Neutrophil (primary cell): ENCODE measurements around the gene RGS12.

Source experiments
- H3K27ac ChIP-seq: fragments of 200-600 bp; sonication (generic); 2 replicates; pipeline ENCODE4 v1.5.1; 2016; ENCODE audit warnings: mild to moderate bottlenecking, moderate library complexity
- H3K27me3 ChIP-seq: fragments of 200-600 bp; sonication (generic); 2 replicates; pipeline ENCODE4 v1.6.0; 2016; ENCODE audit warnings: mild to moderate bottlenecking
- H3K36me3 ChIP-seq: fragments of 200-600 bp; sonication (generic); 2 replicates; pipeline ENCODE4 v1.5.1; 2017
- H3K4me1 ChIP-seq, 2 experiments: fragments of 200-600 bp in 1 of 2; sonication (generic) in 1 of 2; 1 replicate in 1 of 2; 2 replicates in 1 of 2; pipeline versions ENCODE4 v1.5.1 to v1.6.1; 2013 to 2016; ENCODE audit warnings: low read depth in 1 of 2, low read length in 1 of 2, mild to moderate bottlenecking in 1 of 2, moderate library complexity in 1 of 2; ENCODE audit not compliant: control insufficient read depth in 1 of 2, insufficient read depth in 1 of 2
- H3K4me3 ChIP-seq, 2 experiments: fragments of 200-600 bp in 1 of 2; sonication (generic) in 1 of 2; 1 replicate in 1 of 2; 2 replicates in 1 of 2; pipeline ENCODE4 v1.5.1; 2013 to 2016; ENCODE audit warnings: low read depth in 1 of 2, low read length in 1 of 2, mild to moderate bottlenecking in 1 of 2, moderate library complexity in 1 of 2
- H3K9me3 ChIP-seq: fragments of 200-600 bp; sonication (generic); 2 replicates; pipeline ENCODE4 v1.5.1; 2016
- CTCF ChIP-seq: fragments of 200-600 bp; sonication (generic); IDR thresholded peaks from 2 replicates; pipeline ENCODE4 v1.5.1; 2016; ENCODE audit warnings: antibody characterized with exemption

RGS12 gene

DNA sequence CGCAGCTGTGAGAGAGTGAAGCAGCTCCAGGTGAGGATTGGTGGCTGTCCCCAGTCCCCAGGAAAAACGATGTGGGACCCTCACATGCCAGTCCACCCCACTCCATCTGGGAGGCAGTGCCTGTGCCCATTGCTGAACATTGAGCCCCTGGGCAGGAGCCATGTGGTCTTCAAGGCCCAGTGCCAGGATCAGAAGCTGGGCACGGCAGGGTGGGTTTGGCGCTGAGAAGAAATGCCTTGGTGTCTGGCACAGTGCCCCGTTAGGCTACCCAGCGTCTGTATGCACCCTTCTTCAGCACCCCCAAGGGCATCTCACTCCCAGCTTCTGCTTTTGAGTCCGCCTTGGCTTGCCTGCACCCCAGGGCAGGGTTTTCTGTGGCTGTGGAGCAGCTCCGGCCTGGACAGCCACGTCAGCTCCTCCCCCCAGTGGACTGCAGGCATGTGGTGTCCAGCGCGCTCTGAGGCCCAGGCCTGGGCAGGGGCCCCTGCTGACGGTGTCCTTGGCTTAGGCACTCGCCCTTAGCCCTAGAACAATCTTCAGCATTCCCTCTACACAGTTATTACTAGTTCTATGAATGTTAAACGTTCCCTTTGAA lies 28.6 kb downstream of the RGS12 start:
- Histone ChIP-seq H3K9me3 (no peaks in the 10 kb centered on the region), H3K27me3 (no peaks in the 10 kb centered on the region), H3K27ac (no peak overlapping the region), H3K36me3 (no peaks in the 10 kb centered on the region), H3K4me1 (no peaks in the 10 kb centered on the region), H3K4me3 (no peak overlapping the region)
- no peak for TF ChIP-seq CTCF

- Histone ChIP-seq H3K36me3 (no peaks in the 10 kb centered on the region), H3K4me1 (no peaks in the 10 kb centered on the region), H3K9me3 (no peaks in the 10 kb centered on the region), H3K4me3 (no peak overlapping the region), H3K27me3 (no peaks in the 10 kb centered on the region), H3K27ac (no peak overlapping the region)
- no peak for TF ChIP-seq CTCF
Measured at GRCh38 chr4:3322059-3322550, 29.3 kb downstream of the RGS12 start.

- no peak overlapping the region for H3K27ac ChIP-seq
- no peak overlapping the region for H3K4me3 ChIP-seq
- H3K27me3 ChIP-seq, result no peaks in the 10 kb centered on the region
Measured at GRCh38 chr4:3323071-3323481, 30.3 kb downstream of the RGS12 start.

GRCh38 chr4:3324093-3324815 lies 31.4 kb downstream of the RGS12 start:
- TF ChIP-seq CTCF, result no peak
- Histone ChIP-seq H3K4me1 (no peaks in the 10 kb centered on the region), H3K36me3 (no peaks in the 10 kb centered on the region), H3K9me3 (no peaks in the 10 kb centered on the region), H3K27me3 (no peaks in the 10 kb centered on the region), H3K4me3 (no peak overlapping the region), H3K27ac (no peak overlapping the region)

More at GRCh38 chr4:3323071-3323481, 30.3 kb downstream of the RGS12 start:
- no peaks in the 10 kb centered on the region for H3K9me3 ChIP-seq
- H3K36me3 ChIP-seq, result no peaks in the 10 kb centered on the region
- TF ChIP-seq CTCF, result no peak
- H3K4me1 ChIP-seq, result no peaks in the 10 kb centered on the region

DNA sequence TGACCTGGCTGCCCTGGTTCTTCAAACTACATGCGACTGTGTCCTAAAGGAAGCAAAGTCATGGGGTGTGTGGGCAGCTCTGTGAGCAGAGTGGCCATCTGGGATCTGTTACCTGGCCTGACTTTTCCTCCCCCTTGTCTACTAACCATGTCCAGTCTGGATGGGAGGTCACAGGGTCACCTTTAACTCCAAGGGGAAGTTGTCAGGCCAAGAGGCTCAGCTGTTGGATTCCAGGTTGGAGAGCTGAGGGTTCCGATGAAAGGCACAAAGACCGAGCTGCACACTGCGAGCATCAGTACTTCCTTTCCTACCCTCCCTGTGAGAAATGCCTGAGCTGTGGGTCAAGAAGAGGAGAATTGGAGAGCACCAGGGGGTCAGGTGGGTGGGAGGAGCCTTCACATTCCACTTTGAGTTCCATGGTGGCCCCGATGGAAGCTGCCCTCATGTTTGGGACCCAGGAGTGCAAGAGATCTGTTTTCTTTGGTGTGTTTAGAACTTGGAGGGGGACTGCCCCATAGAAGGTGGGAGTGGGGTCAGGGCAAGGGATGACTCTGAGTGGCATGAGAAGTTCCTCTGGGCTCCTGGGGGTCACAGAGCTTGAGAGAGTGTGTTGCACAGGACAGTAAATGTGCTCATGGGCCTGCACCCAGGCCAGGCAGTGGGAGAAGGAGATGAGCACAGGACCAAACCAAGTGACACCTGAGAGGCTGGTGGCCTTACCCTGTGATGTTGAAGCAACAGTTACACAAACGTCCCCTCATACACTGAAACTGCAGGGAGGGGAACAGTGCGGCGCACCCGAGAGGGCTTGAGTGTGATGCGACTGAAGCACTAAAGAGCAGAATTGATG lies 36.2 kb downstream of the RGS12 start:
- Histone ChIP-seq H3K27me3 (no peaks in the 10 kb centered on the region), H3K9me3 (no peaks in the 10 kb centered on the region), H3K4me1 (no peaks in the 10 kb centered on the region), H3K27ac (no peak overlapping the region), H3K4me3 (no peak overlapping the region), H3K36me3 (no peaks in the 10 kb centered on the region)
- no peak for TF ChIP-seq CTCF
